HCT116 (cell line): ENCODE measurements around the gene KLHDC9. TPM values are rescaled to one million over a fixed set of nuclear protein-coding genes. Genes with fewer than 3 reads are reported as not detected.

Experiments used
- ATAC-seq: fragments of 200-7000 bp; cut with Tn5 transposase; 2 replicates; pipeline ENCODE4 v1.9.1; 2020; ENCODE audit warnings: mild to moderate bottlenecking, moderate library complexity
- BruUV-seq: library from RNA; stranded (reverse); fragments of 400-500 nt; replicated peaks from 2 replicates; lab custom pipeline; 2021; lab: Mats Ljungman, UMichigan
- CTCF ChIA-PET: fragments of 300-600 bp; sonication (Branson Sonifier 250); formaldehyde crosslinking; loops from one replicate; lab custom pipeline; 2021; ENCODE audit warnings: antibody characterized with exemption; lab: Charles Lee
- POLR2A ChIA-PET: fragments of 300-600, 350-600 bp; sonication (Branson Sonifier 250); formaldehyde crosslinking; loops from one replicate; lab custom pipeline; 2021; ENCODE audit warnings: antibody characterized with exemption; lab: Charles Lee
- RAD21 ChIA-PET, 2 experiments: fragments of 300-600 bp; sonication (Branson Sonifier 250); formaldehyde crosslinking; loops; one replicate each; lab custom pipeline; 2023; ENCODE audit warnings: low total read pairs in 2 of 2; ENCODE audit not compliant: uncharacterized antibody in 2 of 2, unreplicated experiment in 2 of 2, low non-redundant PET in 1 of 2; lab: Charles Lee
- DNase-seq: peaks from one replicate; pipeline ENCODE4 v3.0.0-alpha.2; 2010; ENCODE audit warnings: low read depth, low spot score
- H2AFZ ChIP-seq: fragments of 200-600 bp; shearing (Covaris generic), sonication (generic); 2 replicates; pipeline ENCODE4 v1.6.1; 2017; ENCODE audit warnings: low read depth, mixed run types, mixed read lengths, antibody characterized with exemption, low read length; ENCODE audit not compliant: poor library complexity, severe bottlenecking
- H3K27ac ChIP-seq: 2 replicates; pipeline ENCODE4 v1.5.1; 2012; ENCODE audit warnings: low read depth, low read length
- H3K27me3 ChIP-seq: fragments of 200-600 bp; sonication (generic); 2 replicates; pipeline ENCODE4 v1.6.1; 2016; ENCODE audit warnings: mixed run types, low read length, mixed read lengths; ENCODE audit not compliant: insufficient read depth
- H3K36me3 ChIP-seq, 2 experiments: fragments of 200-500 bp in 1 of 2; fragments of 200-600 bp in 1 of 2; sonication (Bioruptor generic) in 1 of 2; sonication (generic) in 1 of 2; 2 replicates each; pipeline versions ENCODE4 v1.5.1 to v1.6.1; 2014 to 2016; ENCODE audit warnings: low read length in 2 of 2, inconsistent platforms in 1 of 2, mixed read lengths in 1 of 2, mixed run types in 1 of 2; ENCODE audit not compliant: insufficient read depth in 2 of 2, control insufficient read depth in 1 of 2
- H3K4me1 ChIP-seq, 2 experiments: fragments of 200-600 bp in 1 of 2; sonication (generic) in 1 of 2; 2 replicates each; pipeline versions ENCODE4 v1.5.1 to v1.6.1; 2012 to 2017; ENCODE audit warnings: low read length in 2 of 2, inconsistent platforms in 1 of 2, mild to moderate bottlenecking in 1 of 2, mixed read lengths in 1 of 2, mixed run types in 1 of 2, moderate library complexity in 1 of 2; ENCODE audit not compliant: insufficient read depth in 2 of 2, control insufficient read depth in 1 of 2
- H3K4me2 ChIP-seq: fragments of 200-600 bp; sonication (generic); 2 replicates; pipeline ENCODE4 v1.6.1; 2017; ENCODE audit warnings: mixed run types, low read length, mixed read lengths
- H3K4me3 ChIP-seq, 2 experiments: fragments of 200-600 bp in 1 of 2; sonication (generic) in 1 of 2; replicated peaks in 1 of 2; 2 replicates each; pipeline ENCODE4 v1.5.1; 2011 to 2016; ENCODE audit warnings: low read length in 2 of 2, control low read depth in 1 of 2, low read depth in 1 of 2, mild to moderate bottlenecking in 1 of 2, mixed read lengths in 1 of 2, mixed run types in 1 of 2
- H3K79me2 ChIP-seq: fragments of 200-600 bp; sonication (generic); 2 replicates; pipeline ENCODE4 v1.6.1; 2017; ENCODE audit warnings: mild to moderate bottlenecking, mixed run types, low read length, moderate library complexity, mixed read lengths; ENCODE audit not compliant: insufficient read depth
- H3K9ac ChIP-seq: fragments of 200-600 bp; sonication (generic); 2 replicates; pipeline ENCODE4 v1.6.1; 2016; ENCODE audit warnings: low read length, mixed read lengths
- H3K9me2 ChIP-seq: fragments of 200-600 bp; sonication (generic), shearing (Covaris generic); 2 replicates; pipeline ENCODE4 v1.6.1; 2017; ENCODE audit warnings: mixed run types, mild to moderate bottlenecking, moderate library complexity; ENCODE audit not compliant: insufficient read depth
- H3K9me3 ChIP-seq, 2 experiments: fragments of 200-500 bp in 1 of 2; fragments of 200-600 bp in 1 of 2; sonication (Bioruptor generic) in 1 of 2; sonication (generic) in 1 of 2; 2 replicates each; pipeline ENCODE4 v1.6.1; 2014 to 2017; ENCODE audit warnings: low read length in 2 of 2, mixed read lengths in 2 of 2, inconsistent platforms in 1 of 2, low read depth in 1 of 2, mild to moderate bottlenecking in 1 of 2, mixed run types in 1 of 2, moderate library complexity in 1 of 2; ENCODE audit not compliant: control insufficient read depth in 1 of 2, insufficient read depth in 1 of 2
- H4K20me1 ChIP-seq: fragments of 200-600 bp; sonication (generic), shearing (Covaris generic); 2 replicates; pipeline ENCODE4 v1.6.1; 2017; ENCODE audit warnings: mixed run types, mild to moderate bottlenecking, moderate library complexity; ENCODE audit not compliant: insufficient read depth
- EZH2phosphoT487 ChIP-seq: fragments of 200-600 bp; IDR thresholded peaks from 2 replicates; pipeline ENCODE4 v1.6.1; 2018; ENCODE audit warnings: antibody characterized with exemption, borderline replicate concordance
- FOSL1 ChIP-seq: IDR thresholded peaks from 2 replicates; pipeline ENCODE4 v1.6.1; 2012; ENCODE audit warnings: low read depth
- POLR2A ChIP-seq: IDR thresholded peaks from 2 replicates; pipeline ENCODE4 v1.7.0; 2011; ENCODE audit warnings: borderline replicate concordance; ENCODE audit not compliant: insufficient read depth, insufficient read length; ENCODE audit errors: extremely low read depth
- POLR2AphosphoS5 ChIP-seq: IDR thresholded peaks from 2 replicates; pipeline ENCODE4 v1.6.1; 2011; ENCODE audit warnings: mild to moderate bottlenecking, low read depth, low read length, moderate library complexity
- SIN3A ChIP-seq: IDR thresholded peaks from 2 replicates; pipeline ENCODE4 v1.6.1; 2012; ENCODE audit warnings: low read depth
- SRF ChIP-seq: IDR thresholded peaks from 2 replicates; pipeline ENCODE4 v1.6.1; 2012; ENCODE audit warnings: low read depth
- YY1 ChIP-seq: IDR thresholded peaks from 2 replicates; pipeline ENCODE4 v1.6.1; 2011; ENCODE audit warnings: low read length, low read depth, moderate library complexity, mild to moderate bottlenecking; ENCODE audit not compliant: insufficient replicate concordance; ENCODE audit errors: extremely low read depth
- intact Hi-C: fragments of 100-400 bp; cut with micrococcal nuclease; formaldehyde crosslinking; loops from 2 replicates; pipeline ENCODE4 v1.10.0; 2022
- total RNA-seq: library from RNA; stranded (reverse); gene quantifications from one replicate; pipeline ENCODE4 v1.2.1, GENCODE V29; 2021; ENCODE audit not compliant: unreplicated experiment

Gene KLHDC9
- total RNA-seq, 1 experiment from 2014 or later: 1.4 TPM

- no peak overlapping the region for H3K4me3 ChIP-seq
- BruUV-seq: no TSS peak
- H3K4me1 ChIP-seq: peaks cover 29 to 85% of the 10 kb centered on the region in 2 experiments
- ATAC-seq: no peak
- H3K27me3 ChIP-seq: no peaks in the 10 kb centered on the region
- ChIA-PET POLR2A (interaction anchor here (1.2 kb wide), 1 partner anchor 67 kb away, joined by 3 read pairs; the partner anchor contains the start of gene F11R), RAD21 (no interaction called here), CTCF (no interaction called here)
- 0 out of 2 replicates have a peak overlapping the region, but pooled peaks have one; percentile 2 for H3K9ac ChIP-seq
- intact Hi-C loops: no loop called here
- H2AFZ ChIP-seq: no peak overlapping the region
- H3K4me2 ChIP-seq: peak overlapping the region; percentile 30
- H3K9me3 ChIP-seq: no peaks in the 10 kb centered on the region
- H3K27ac ChIP-seq: no peak overlapping the region
- TF ChIP-seq EZH2phosphoT487 (no peak), FOSL1 (no peak), YY1 (no peak), POLR2A (no peak), SRF (no peak)
- H3K36me3 ChIP-seq: no peaks in the 10 kb centered on the region
- no peak for DNase-seq
- no peaks in the 10 kb centered on the region for H3K79me2 ChIP-seq
- H3K9me2 ChIP-seq: no peaks in the 10 kb centered on the region
- no peaks in the 10 kb centered on the region for H4K20me1 ChIP-seq
Observed at GRCh38 chr1:161088587-161089110, 9.5 kb upstream of the KLHDC9 start.

GRCh38 chr1:161089251-161089924, 8.8 kb upstream of the KLHDC9 start, which contains the start of gene NECTIN4:
NECTIN4 (minus strand) TSS chr1:161089558; CDS start chr1:161089296, 262 bp downstream.
- DNase-seq (no peak), ATAC-seq (peak; percentile 37; the same call in 1 of the 2 replicates)
- Histone ChIP-seq H3K4me3 (no peak within 1 kb of the TSS), H2AFZ (no peak within 1 kb of the TSS), H3K4me1 (peaks cover 21 to 80% of the 10 kb centered on the region in 2 experiments), H3K27ac (no peak within 1 kb of the TSS), H3K9me2 (no peaks in the 10 kb centered on the region), H3K9me3 (no peaks in the 10 kb centered on the region), H3K27me3 (no peaks in the 10 kb centered on the region), H3K79me2 (no peaks in the 10 kb centered on the region), H3K4me2 (peak within 1 kb of the TSS; percentile 30), H4K20me1 (no peaks in the 10 kb centered on the region), H3K9ac (0 out of 2 replicates have a peak within 1 kb of the TSS, but pooled peaks have one; percentile 2), H3K36me3 (no peaks in the 10 kb centered on the region)
- no TSS peak for BruUV-seq
- RAD21 ChIA-PET: no interaction called here
- CTCF ChIA-PET: no interaction called here
- POLR2A ChIA-PET: interaction anchor here (1.2 kb wide), 1 partner anchor 68 kb away, joined by 3 read pairs; the partner anchor contains the start of gene F11R
- intact Hi-C loops: no loop called here
- TF ChIP-seq POLR2AphosphoS5 (peak; percentile 25; the same call in 1 of the 2 replicates), POLR2A (no peak), SIN3A (no peak), FOSL1 (no peak)
